Suprapubic skin (tissue), 3 donors: Measurements from ENCODE around the gene NBPF1.
"Not testable (repeated sequence)": the region's sequence is repeated elsewhere in the genome, so short reads cannot be mapped to it uniquely, and the experiment has no call there.

Experiments
- CTCF ChIP-seq, 2 donors: fragments of 200-600 bp in 1 of 2; fragments of 450-650 bp in 1 of 2; sonication (generic) in 1 of 2; IDR thresholded peaks; one replicate each; pipeline ENCODE4 v1.5.1; 2016 to 2019; ENCODE audit warnings: antibody characterized with exemption in 2 of 2, mild to moderate bottlenecking in 1 of 2, moderate library complexity in 1 of 2
- POLR2AphosphoS5 ChIP-seq, 3 donors: sonication (generic); formaldehyde crosslinking; IDR thresholded peaks; one replicate each; pipeline ENCODE4 v1.6.1; 2017; ENCODE audit warnings: antibody characterized with exemption in 3 of 3

DNA sequence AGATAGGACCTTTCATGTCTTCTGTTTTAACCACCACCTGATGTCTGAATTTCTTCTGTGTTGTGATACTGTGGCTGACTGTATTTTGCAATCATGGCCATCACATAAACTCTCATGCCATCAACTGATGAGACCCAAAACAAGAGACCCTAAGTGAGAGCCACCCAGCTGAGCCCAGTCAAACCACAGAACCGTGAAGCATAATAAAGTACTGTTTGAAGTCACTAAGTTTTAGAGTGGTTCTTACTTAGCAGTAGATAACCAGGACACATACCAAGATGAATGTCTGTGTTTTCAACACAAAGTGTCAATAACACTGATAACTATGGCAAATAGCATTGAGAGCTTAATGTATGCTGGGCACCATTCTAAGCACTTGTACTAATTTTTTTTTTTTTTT is 63.8 kb downstream of the NBPF1 start:
- not testable (repeated sequence) for TF ChIP-seq CTCF, POLR2AphosphoS5 (IDR thresholded peaks at IDR 0.05)
